D721Med (cell line): ENCODE results near the gene CELF3.
"Not testable (repeated sequence)": the region's sequence is repeated elsewhere in the genome, so short reads cannot be mapped to it uniquely, and the experiment has no call there.

Source experiments
- DNase-seq: peaks from one replicate; pipeline ENCODE4 v3.0.0; 2011; ENCODE audit warnings: low spot score; ENCODE audit not compliant: insufficient read length
- FAIRE-seq: peaks from 2 replicates; lab custom pipeline; 2011; peaks lifted over from hg19 to GRCh38; lab: Jason Lieb, UNC
- CTCF ChIP-seq: IDR thresholded peaks from 2 replicates; pipeline ENCODE4 v1.5.1; 2012; ENCODE audit warnings: mild to moderate bottlenecking, control low read depth; ENCODE audit not compliant: insufficient read depth; ENCODE audit errors: missing control alignments

Gene CELF3

GRCh38 chr1:151684128-151684527 lies 32.5 kb downstream of the CELF3 start:
- no peak for TF ChIP-seq CTCF
- FAIRE-seq (no peak), DNase-seq (no peak)

- FAIRE-seq, DNase-seq: not testable (repeated sequence)
These were observed 33.7 kb downstream of the CELF3 start for GRCh38 chr1:151682901-151683300.

GRCh38 chr1:151681923-151682322 lies 34.7 kb downstream of the CELF3 start:
- FAIRE-seq, result no peak

DNA sequence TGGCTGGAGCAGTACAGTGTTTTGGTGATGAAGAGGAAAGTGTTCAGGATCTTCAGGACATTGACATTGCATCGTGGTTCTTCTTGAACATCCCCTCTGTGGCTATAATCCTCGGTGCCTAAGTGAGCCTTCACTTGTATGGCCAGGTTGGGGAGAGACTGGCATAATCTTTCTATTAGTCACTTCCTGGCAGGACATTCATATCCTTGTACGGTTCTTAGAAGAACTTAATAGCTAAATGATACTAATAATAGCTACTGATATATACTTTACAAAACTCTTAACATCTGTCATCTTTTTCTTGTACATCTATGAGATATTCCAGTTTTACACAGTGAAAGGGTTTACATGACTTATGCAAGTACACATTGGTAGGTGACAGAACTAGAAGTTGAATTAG lies 35.8 kb downstream of the CELF3 start:
- no peak for TF ChIP-seq CTCF
- DNase-seq (no peak), FAIRE-seq (no peak)

More at GRCh38 chr1:151681923-151682322, 34.7 kb downstream of the CELF3 start:
- no peak for DNase-seq
- TF ChIP-seq CTCF, result no peak

DNA sequence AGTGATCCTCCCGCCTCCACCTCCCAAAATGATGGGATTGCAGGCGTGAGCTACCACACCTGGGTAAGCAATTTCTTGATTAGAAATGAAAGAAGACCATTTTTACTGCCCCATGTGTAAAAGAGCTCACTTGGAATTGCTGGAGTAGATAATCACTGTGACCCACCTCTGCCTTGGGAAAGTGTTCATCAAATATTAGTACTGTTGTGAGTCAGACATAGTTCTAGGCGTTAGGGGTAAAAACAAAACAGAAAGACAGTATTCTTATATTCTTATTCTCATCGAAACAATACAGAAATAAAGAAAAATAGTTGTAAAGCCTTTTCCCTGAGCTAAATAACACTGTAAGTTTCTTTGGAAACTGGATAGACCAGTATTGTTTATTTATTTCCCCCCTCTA lies 36.2 kb downstream of the CELF3 start:
- FAIRE-seq, result no peak
- no peak for DNase-seq
- TF ChIP-seq CTCF, result no peak

DNA sequence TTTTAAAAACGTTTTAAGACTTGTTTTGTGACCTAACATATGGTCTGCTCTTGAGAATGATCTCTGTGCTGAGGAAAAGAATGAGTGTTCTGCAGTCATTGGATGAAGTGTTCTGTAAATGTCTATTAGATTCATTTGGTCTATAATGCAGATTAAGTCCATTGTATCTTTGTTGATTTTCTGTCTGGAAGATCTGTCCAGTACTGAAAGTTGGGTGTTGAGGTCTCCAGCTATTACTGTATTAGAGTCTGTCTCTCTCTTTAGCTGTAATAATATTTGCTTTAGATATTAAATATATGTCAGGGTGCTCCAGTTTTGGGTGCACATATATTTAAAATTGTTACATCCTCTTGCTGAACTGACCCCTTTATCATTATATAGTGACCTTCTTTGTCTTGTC lies 43.2 kb downstream of the CELF3 start:
- DNase-seq, result no peak
- FAIRE-seq, result no peak
- TF ChIP-seq CTCF, result no peak

DNA sequence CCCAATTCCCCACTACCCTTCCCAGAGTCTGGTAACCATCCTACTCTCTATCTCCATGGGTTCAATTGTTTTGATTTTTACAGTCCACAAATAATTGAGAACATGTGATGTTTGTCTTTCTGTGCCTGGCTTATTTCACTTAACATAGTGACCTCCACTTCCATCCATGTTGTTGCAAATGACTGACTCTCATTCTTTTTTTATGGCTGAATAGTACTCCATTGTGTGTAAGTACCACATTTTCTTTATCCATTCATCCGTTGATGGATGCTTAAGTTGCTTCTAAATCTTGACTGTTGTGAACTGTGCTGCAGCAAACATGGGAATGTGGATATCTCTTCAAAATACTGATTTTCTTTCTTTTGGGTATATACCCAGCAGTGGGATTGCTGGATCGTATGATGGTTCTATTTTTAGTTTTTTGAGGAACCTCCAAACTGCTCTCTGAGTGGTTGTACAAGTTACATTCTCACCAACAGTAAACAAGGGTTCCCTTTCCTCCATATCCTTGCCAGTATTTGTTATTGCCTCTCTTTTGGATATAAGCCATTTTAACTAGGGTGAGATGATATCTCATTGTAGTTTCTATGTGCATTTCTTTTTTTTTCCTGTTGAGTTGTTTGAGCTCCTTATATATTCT lies 46.4 kb downstream of the CELF3 start:
- FAIRE-seq, DNase-seq: not testable (repeated sequence)

GRCh38 chr1:151668090-151668489 lies 48.5 kb downstream of the CELF3 start:
- DNase-seq (no peak), FAIRE-seq (peak; percentile 16)
- no peak for TF ChIP-seq CTCF
